GM10248 (cell line): ENCODE results near the gene FGD2.

ENCODE experiments used
- CTCF ChIA-PET: fragments of 300-600 bp; sonication (Branson Sonifier 250); formaldehyde crosslinking; extraction: SDS; loops from one replicate; lab custom pipeline; 2021; ENCODE audit warnings: antibody characterized with exemption; lab: Yijun Ruan, JAX
- POLR2A ChIA-PET: fragments of 350-650 bp; sonication (Branson Sonifier 250); formaldehyde crosslinking; extraction: SDS; loops from one replicate; lab custom pipeline; 2020; ENCODE audit warnings: antibody characterized with exemption; lab: Yijun Ruan, JAX
- DNase-seq: peaks from one replicate; pipeline ENCODE4 v3.0.0; 2012; ENCODE audit errors: extremely low spot score
- TF ChIP-seq, protein P1 (sequence below): IDR thresholded peaks from 2 replicates; pipeline ENCODE4 v1.5.1; 2012; ENCODE audit warnings: mild to moderate bottlenecking, low read depth; ENCODE audit errors: extremely low read depth, missing control alignments, control extremely low read depth

FGD2 gene

GRCh38 chr6:37008484-37009465, 3.3 kb downstream of the FGD2 start:
- TF ChIP-seq, protein P1, sequence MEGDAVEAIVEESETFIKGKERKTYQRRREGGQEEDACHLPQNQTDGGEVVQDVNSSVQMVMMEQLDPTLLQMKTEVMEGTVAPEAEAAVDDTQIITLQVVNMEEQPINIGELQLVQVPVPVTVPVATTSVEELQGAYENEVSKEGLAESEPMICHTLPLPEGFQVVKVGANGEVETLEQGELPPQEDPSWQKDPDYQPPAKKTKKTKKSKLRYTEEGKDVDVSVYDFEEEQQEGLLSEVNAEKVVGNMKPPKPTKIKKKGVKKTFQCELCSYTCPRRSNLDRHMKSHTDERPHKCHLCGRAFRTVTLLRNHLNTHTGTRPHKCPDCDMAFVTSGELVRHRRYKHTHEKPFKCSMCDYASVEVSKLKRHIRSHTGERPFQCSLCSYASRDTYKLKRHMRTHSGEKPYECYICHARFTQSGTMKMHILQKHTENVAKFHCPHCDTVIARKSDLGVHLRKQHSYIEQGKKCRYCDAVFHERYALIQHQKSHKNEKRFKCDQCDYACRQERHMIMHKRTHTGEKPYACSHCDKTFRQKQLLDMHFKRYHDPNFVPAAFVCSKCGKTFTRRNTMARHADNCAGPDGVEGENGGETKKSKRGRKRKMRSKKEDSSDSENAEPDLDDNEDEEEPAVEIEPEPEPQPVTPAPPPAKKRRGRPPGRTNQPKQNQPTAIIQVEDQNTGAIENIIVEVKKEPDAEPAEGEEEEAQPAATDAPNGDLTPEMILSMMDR, result no peak
- ChIA-PET CTCF (interaction anchor here (1.0 to 11.7 kb wide), 4 partner anchors 9 to 201 kb away, joined by 3 to 147 read pairs (median 18); no protein-coding TSS in a partner anchor), POLR2A (no interaction called here)
- DNase-seq, result no peak

DNA sequence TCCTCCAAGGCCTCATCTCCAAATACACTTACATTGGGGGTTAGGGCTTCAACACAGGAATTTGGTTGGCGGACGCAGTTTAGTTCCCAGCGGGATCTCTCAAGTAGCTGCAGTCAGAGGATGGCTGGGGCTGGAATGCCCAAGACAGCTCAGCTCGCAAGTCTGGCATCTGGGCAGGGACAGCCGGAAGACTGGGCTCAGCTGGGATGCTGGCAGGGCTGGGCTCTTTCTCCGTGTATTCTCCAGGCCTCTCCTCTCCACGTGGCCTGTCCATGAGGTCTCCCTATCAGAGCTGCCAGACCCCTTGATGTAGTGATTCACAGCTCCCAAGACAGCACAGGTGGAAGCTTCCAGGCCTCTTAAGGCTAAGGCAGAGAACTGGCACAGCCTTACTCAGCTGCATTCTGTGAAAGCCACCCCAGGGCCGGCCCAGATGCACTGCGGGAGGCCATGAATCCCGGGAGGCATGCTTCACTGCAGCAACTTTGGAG, 5.0 kb downstream of the FGD2 start:
- DNase-seq, result no peak
- CTCF ChIA-PET, result interaction anchor here (0.9 to 2.9 kb wide), 6 partner anchors 9 to 245 kb away, joined by 3 to 10 read pairs (median 6); partner anchors contain the start of gene C6orf89
- POLR2A ChIA-PET, result no interaction called here
- TF ChIP-seq, protein P1, result no peak

GRCh38 chr6:37011656-37012378, 6.4 kb downstream of the FGD2 start:
- no peak for DNase-seq
- ChIA-PET CTCF (interaction anchor here (0.8 to 2.9 kb wide), 5 partner anchors 10 to 246 kb away, joined by 3 to 10 read pairs (median 7); partner anchors contain the start of gene C6orf89), POLR2A (no interaction called here)
- TF ChIP-seq, protein P1, result no peak

GRCh38 chr6:37013516-37014491, 8.3 kb downstream of the FGD2 start:
- ChIA-PET CTCF (interaction anchor here (1.0 to 26.1 kb wide), 5 partner anchors 15 to 247 kb away, joined by 3 to 774 read pairs (median 3); no protein-coding TSS in a partner anchor), POLR2A (no interaction called here)
- TF ChIP-seq, protein P1, result no peak
- DNase-seq, result no peak

GRCh38 chr6:37014667-37015066, 9.2 kb downstream of the FGD2 start:
- POLR2A ChIA-PET, result no interaction called here
- DNase-seq, result no peak
- CTCF ChIA-PET, result interaction anchor here (0.8 to 26.1 kb wide), 3 partner anchors 37 to 245 kb away, joined by 3 to 774 read pairs (median 168); no protein-coding TSS in a partner anchor
- TF ChIP-seq, protein P1, result no peak
